ENCODE data around the gene UQCR11. TPM values are rescaled to one million over a fixed set of nuclear protein-coding genes. Genes with fewer than 3 reads are reported as not detected.

UQCR11 gene
- total RNA-seq, 4 donors from 2014 or later, result 111 to 152 (median 132) TPM

- H3K27ac ChIP-seq (replicated peaks in 1 of 4), result peak overlapping the region; percentile 68 to 81 (median 78)
- TF ChIP-seq CTCF (IDR thresholded peaks at IDR 0.05) (peak in 1 of 3 experiments; percentile 24), POLR2AphosphoS5 (IDR thresholded peaks at IDR 0.05) (no peak), POLR2A (IDR thresholded peaks at IDR 0.05; ENCODE audit: low read depth) (no peak), EP300 (IDR thresholded peaks at IDR 0.05) (no peak)
These were observed 46.5 kb upstream of the UQCR11 start for GRCh38 chr19:1651568-1652291.

DNA sequence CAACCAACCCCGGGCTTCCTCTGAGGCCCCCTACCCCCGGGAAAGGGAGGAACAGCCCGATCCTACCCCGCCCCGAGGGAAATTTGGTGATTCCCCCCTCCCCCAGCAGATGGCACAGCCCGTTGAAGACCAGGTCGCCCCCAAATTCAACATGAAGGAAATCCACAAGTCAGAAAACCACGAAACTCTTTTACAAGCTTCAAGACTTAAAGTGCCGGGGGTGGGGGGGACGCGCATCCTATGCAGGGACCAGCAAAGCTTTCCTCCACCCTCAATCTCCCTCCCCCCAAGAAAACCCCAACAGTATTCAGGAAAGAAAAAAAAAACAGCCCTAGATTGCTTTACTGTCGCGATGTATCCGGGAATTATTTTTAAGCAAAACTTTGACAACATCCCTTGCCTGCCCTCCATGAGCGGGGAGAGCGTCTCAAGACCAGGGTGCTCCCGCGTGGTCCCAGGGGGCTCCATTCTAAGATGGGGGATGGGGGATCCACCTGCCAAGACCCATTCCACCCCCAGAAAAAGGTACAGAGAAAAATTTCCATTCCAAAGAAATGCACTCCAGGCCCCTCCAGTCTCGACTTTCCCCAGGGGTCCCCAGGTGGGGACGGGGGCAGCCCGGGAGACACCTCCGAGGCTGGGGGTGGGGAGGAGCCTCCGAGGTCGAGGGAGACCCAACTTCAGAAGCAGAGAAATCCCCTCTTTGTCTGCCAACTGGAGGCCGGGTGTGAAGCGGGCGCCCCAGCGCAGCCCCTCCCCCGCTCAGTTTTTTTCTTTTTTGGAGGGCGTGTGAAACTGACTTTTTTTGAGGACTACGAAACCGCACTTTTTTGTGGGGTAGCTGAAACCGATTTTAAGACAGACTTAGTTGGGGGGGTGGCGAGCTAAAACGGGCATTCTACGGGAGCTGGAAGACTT lies 45.6 kb upstream of the UQCR11 start:
- intact Hi-C loops (cut with DNase I), result loop anchor here (2.0 kb wide), 1 partner anchor 44 kb away; no protein-coding TSS in a partner anchor
- peaks cover 0 to 2% (median 0%) of the 10 kb centered on the region in 4 donors for H3K27me3 ChIP-seq
- no peaks in the 10 kb centered on the region for H3K9me3 ChIP-seq
- H3K4me1 ChIP-seq, result peaks cover 10 to 30% (median 25%) of the 10 kb centered on the region in 4 donors
- 8% methylated on average over 36 of the region's 36 CpGs for WGBS
- H3K36me3 ChIP-seq, result peaks cover 2 to 40% (median 19%) of the 10 kb centered on the region in 4 donors
- no peak for TF ChIP-seq CTCF (IDR thresholded peaks at IDR 0.05)
- TF ChIP-seq EP300 (IDR thresholded peaks at IDR 0.05), result no peak
- TF ChIP-seq POLR2AphosphoS5 (IDR thresholded peaks at IDR 0.05), result no peak
- no peak for TF ChIP-seq POLR2A (IDR thresholded peaks at IDR 0.05; ENCODE audit: low read depth)
- H3K27ac ChIP-seq (replicated peaks in 1 of 4), result peak overlapping the region; percentile 68 to 81 (median 78)
- peak overlapping the region; percentile 78 to 98 (median 92) for H3K4me3 ChIP-seq
- no peak for DNase-seq (ENCODE audit: extremely low spot score)

More at GRCh38 chr19:1651568-1652291, 46.5 kb upstream of the UQCR11 start:
- Histone ChIP-seq H3K9me3 (no peaks in the 10 kb centered on the region), H3K4me1 (peaks cover 10 to 30% (median 25%) of the 10 kb centered on the region in 4 donors), H3K36me3 (peaks cover 0 to 31% (median 13%) of the 10 kb centered on the region in 4 donors), H3K27me3 (peaks cover 0 to 8% (median 0%) of the 10 kb centered on the region in 4 donors), H3K4me3 (peak overlapping the region; percentile 78 to 98 (median 92))
- no peak for DNase-seq (ENCODE audit: extremely low spot score)
- WGBS, result 4% methylated on average over 4 of the region's 101 CpGs
- intact Hi-C loops (cut with DNase I), result loop anchor here (2.0 kb wide), 1 partner anchor 45 kb away; no protein-coding TSS in a partner anchor

- Histone ChIP-seq H3K27ac (replicated peaks in 1 of 4) (peak overlapping the region in 3 of 4 donors; percentile 20 to 81 (median 76)), H3K27me3 (no peaks in the 10 kb centered on the region), H3K4me3 (peak overlapping the region in 3 of 4 donors; percentile 78 to 98 (median 91)), H3K36me3 (peaks cover 8 to 49% (median 29%) of the 10 kb centered on the region in 4 donors), H3K4me1 (peaks cover 10 to 30% (median 25%) of the 10 kb centered on the region in 4 donors), H3K9me3 (no peaks in the 10 kb centered on the region)
- DNase-seq (ENCODE audit: extremely low spot score), result no peak
- WGBS, result 83% methylated on average over 9 of the region's 20 CpGs
- intact Hi-C loops (cut with DNase I), result loop anchor here (2.0 kb wide), 1 partner anchor 43 kb away; no protein-coding TSS in a partner anchor
- TF ChIP-seq POLR2AphosphoS5 (IDR thresholded peaks at IDR 0.05) (no peak), CTCF (IDR thresholded peaks at IDR 0.05) (no peak)
These were observed 44.7 kb upstream of the UQCR11 start for GRCh38 chr19:1649706-1650649.

DNA sequence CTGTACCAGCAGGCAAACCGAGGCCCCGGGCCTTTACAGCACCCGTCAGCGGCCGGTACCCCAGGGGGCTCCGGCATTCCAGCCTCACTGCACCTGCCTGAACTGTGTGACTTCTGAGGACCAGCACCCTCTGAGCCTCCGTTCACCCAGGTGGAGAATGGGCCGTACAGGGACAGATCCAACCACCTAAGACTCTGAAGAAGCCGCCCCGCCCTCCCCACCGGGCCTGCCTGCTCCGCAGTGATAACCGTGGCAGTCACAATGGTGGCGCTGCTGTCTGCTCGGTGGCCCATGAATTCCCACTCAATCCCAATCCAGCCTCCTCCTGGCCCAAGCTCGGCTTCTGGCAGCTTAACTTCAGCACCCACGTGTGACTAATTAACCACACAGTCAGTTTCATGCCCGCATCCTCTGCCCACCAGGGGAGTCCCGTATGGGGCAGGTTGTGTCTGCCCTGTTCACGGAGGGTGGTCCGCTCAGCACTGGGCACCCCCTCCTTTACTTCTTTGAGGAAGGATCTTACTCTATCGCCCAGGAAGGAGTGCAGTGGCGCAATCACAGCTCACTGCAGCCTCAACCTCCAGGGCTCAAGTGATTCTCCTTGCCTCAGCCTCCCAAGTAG lies 43.8 kb upstream of the UQCR11 start:
- Histone ChIP-seq H3K36me3 (peaks cover 8 to 58% (median 37%) of the 10 kb centered on the region in 4 donors), H3K27me3 (no peaks in the 10 kb centered on the region), H3K9me3 (no peaks in the 10 kb centered on the region), H3K4me3 (no peak overlapping the region), H3K27ac (replicated peaks in 1 of 4) (no peak overlapping the region), H3K4me1 (peaks cover 10 to 30% (median 25%) of the 10 kb centered on the region in 4 donors)
- no peak for DNase-seq (ENCODE audit: extremely low spot score)
- intact Hi-C loops (cut with DNase I), result no loop called here
- 89% methylated on average over 17 of the region's 23 CpGs for WGBS
- no peak for TF ChIP-seq EP300 (IDR thresholded peaks at IDR 0.05)
- no peak for TF ChIP-seq POLR2AphosphoS5 (IDR thresholded peaks at IDR 0.05)
- no peak for TF ChIP-seq CTCF (IDR thresholded peaks at IDR 0.05)
- no peak for TF ChIP-seq POLR2A (IDR thresholded peaks at IDR 0.05; ENCODE audit: low read depth)

All from esophagus muscularis mucosa (tissue), 4 donors.